Measurements from ENCODE around the gene FGD2.

Gene FGD2

DNA sequence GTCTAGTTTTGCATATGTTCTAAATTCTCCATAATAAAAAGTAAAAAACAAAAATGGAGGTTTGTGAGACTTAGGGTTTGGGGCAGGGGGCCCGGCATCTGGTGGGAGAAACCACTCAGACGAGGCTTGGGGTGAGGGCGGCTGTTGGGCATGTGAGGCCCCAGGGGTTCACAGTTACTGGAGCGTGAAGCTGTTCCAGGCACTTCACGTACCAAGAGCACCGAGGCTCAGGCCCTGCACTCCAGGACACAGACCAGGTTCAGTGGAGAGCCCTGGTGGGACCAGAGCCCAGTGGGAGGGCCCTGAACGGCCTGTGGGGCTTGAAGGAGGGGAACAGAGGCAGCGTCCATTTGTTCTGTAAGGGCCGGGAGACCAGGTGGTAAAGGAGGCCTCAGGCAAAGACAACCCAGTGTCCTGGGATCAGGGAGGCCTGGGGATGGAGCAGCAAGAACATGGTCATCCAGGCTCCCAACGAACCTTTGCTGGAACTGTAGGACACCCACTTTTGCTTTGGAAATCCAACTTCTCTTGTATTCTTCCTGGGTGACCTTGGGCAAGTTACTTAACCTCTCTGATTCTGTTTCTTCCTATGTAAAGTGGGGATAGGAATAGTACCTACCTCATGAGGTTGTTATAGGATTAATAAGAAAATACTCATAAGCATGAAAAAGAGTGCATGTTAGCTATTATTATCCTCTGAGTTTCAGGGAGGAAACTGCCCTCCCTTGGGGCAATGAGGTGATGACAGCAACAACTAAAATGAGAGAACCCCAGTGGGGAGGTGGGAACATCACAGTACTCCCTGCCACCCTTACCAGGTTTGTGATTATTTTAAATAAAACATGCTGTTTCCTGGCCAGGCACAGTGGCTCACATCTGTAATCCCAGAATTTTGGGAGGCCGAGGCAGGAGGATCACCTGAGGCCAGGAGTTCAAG is 1.1 kb upstream of the FGD2 start:
- Histone ChIP-seq H3K4me3 (no peak overlapping the region), H3K4me1 (no peaks in the 10 kb centered on the region), H3K27me3 (no peaks in the 10 kb centered on the region), H3K9me3 (no peaks in the 10 kb centered on the region), H3K27ac (no peak overlapping the region), H3K36me3 (no peaks in the 10 kb centered on the region)
- DNase-seq: no peak
- intact Hi-C loops (cut with DNase I; ENCODE audit: low total_unique reads): no loop called here
- TF ChIP-seq, protein P1, sequence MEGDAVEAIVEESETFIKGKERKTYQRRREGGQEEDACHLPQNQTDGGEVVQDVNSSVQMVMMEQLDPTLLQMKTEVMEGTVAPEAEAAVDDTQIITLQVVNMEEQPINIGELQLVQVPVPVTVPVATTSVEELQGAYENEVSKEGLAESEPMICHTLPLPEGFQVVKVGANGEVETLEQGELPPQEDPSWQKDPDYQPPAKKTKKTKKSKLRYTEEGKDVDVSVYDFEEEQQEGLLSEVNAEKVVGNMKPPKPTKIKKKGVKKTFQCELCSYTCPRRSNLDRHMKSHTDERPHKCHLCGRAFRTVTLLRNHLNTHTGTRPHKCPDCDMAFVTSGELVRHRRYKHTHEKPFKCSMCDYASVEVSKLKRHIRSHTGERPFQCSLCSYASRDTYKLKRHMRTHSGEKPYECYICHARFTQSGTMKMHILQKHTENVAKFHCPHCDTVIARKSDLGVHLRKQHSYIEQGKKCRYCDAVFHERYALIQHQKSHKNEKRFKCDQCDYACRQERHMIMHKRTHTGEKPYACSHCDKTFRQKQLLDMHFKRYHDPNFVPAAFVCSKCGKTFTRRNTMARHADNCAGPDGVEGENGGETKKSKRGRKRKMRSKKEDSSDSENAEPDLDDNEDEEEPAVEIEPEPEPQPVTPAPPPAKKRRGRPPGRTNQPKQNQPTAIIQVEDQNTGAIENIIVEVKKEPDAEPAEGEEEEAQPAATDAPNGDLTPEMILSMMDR (IDR thresholded peaks at IDR 0.05): no peak

DNA sequence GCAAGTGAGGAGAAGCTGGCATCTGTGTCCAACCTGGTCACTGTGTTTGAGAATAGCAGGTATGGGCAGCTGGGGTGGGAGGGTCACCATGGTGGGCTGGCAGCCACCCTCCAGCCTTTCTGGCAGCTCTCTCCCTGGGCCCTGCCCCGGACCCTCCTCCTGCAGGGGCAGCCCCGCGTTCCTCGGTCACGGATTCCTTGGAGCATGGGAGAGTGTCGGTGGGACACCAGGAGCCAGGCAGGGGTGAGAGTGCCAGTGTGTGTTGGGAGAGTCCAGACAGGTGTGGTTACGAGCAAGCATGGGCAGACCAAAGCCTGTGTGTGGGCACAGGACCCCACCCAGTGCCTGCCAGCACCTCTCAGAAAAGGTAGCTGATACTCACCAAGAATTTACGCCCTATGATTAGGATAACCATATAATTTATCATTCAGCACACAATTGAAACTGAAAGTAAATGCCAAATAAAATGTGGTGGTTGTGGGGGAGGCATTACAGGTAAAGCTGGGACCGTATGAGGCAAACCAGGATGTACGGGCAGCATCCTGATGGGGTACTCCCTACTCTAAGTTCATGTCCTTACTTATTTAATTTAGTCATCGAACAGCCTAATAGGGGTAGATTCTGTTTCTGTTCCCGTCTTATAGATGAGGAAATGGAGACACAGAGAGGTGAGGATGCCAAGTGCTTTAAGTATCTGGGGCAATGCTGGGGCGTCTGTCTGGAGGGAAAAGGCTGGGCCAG is 542 bp downstream of the FGD2 start:
- intact Hi-C loops (cut with DNase I; ENCODE audit: low total_unique reads): no loop called here
- no peaks in the 10 kb centered on the region for H3K36me3 ChIP-seq
- no peaks in the 10 kb centered on the region for H3K9me3 ChIP-seq
- H3K4me3 ChIP-seq: peak overlapping the region; percentile 24 to 34
- no peaks in the 10 kb centered on the region for H3K27me3 ChIP-seq
- no peak overlapping the region for H3K27ac ChIP-seq
- DNase-seq: no peak
- no peaks in the 10 kb centered on the region for H3K4me1 ChIP-seq
- TF ChIP-seq, protein P1 (IDR thresholded peaks at IDR 0.05): no peak

DNA sequence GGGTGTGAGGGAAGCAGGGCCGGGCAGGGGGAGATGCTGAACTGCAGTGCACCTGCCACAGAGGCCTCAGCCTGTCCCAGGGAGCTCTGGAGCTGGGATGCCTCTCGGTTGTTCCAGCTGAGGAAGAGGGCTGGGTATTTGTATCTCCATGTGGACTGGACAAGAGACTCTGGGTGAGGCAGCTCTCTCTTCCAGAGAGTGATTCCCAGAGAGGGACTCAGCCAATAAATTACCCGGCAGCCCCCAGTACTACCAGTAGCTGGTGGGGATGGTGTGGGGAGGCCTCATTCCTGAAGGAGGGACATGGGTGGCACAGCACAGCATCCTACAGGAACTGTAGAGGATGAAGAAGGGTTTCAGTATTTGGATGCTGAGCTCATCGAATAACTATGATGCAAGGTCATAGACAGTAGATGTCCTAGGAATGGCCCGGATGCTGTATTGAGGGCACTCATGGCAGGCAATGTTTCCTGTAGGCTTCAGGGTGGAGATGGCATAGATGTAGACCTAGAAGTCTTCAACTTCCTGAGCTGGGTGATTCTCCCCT is 1.4 kb downstream of the FGD2 start:
- no peak overlapping the region for H3K27ac ChIP-seq
- H3K27me3 ChIP-seq: no peaks in the 10 kb centered on the region
- H3K36me3 ChIP-seq: no peaks in the 10 kb centered on the region
- intact Hi-C loops (cut with DNase I; ENCODE audit: low total_unique reads): no loop called here
- H3K4me1 ChIP-seq: no peaks in the 10 kb centered on the region
- TF ChIP-seq, protein P1 (IDR thresholded peaks at IDR 0.05): no peak
- no peak for DNase-seq
- H3K4me3 ChIP-seq: peak overlapping the region; percentile 24 to 34
- no peaks in the 10 kb centered on the region for H3K9me3 ChIP-seq

DNA sequence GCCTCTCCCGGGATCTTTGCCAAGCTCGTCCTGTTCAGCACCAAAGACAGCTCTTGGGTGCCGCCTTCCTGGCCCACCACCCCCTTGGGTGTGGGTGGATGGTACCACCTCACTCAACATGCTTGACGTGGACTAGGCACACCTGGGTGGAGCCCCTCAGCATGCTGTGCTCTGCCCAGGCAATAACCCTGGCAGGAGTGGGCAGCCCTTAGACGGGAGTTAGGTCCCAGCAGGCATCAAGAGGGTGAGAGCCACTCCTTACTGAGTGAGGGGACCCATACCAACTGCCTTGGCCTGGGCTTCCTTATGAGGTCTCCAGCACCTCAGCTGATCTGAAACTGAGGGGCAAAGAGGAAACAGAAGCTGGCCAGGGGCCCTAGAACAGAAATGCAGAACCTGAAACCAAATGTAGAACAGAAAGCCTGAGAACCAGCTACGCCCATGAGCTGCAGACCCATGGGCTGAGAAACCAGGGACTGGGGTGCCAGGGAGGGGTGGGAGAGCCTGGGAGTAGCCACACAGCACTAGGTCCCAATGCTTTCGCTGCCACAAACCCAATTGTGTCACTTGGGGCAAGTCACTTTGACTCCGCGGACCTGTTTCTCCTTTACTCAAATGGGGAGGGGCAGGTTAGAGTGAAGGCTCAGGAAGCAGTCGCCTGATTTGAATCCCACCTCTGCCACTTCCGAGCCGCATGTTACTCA is 2.0 kb downstream of the FGD2 start:
- TF ChIP-seq, protein P1 (IDR thresholded peaks at IDR 0.05): no peak
- Histone ChIP-seq H3K9me3 (no peaks in the 10 kb centered on the region), H3K27me3 (no peaks in the 10 kb centered on the region), H3K4me3 (peak overlapping the region in 1 of 2 donors; percentile 24), H3K4me1 (no peaks in the 10 kb centered on the region), H3K27ac (no peak overlapping the region), H3K36me3 (no peaks in the 10 kb centered on the region)
- intact Hi-C loops (cut with DNase I; ENCODE audit: low total_unique reads): no loop called here
- peak in 1 of 2 donors; percentile 44 for DNase-seq
